NCI-H2107 treated with DMSO at 0.1 percent for 48 hours (cell line): Measurements from ENCODE around the gene CA11.
A peak's percentile ranks its signal among the peaks of the same experiment; 100 is the strongest.
"Not testable (repeated sequence)": the region's sequence is repeated elsewhere in the genome, so short reads cannot be mapped to it uniquely, and the experiment has no call there.

Experiments used
- DNase-seq: peaks from one replicate; lab custom pipeline; 2025; ENCODE audit not compliant: unreplicated experiment; lab: John Stamatoyannopoulos, UW

Gene CA11

GRCh38 chr19:48642862-48643261, 3.1 kb downstream of the CA11 start:
- no peak for DNase-seq

GRCh38 chr19:48641850-48642249, 4.1 kb downstream of the CA11 start:
- DNase-seq: no peak

- DNase-seq: no peak
Observed at GRCh38 chr19:48639483-48640375, 6.3 kb downstream of the CA11 start.

- DNase-seq: no peak
Observed at GRCh38 chr19:48638831-48639381, 7.1 kb downstream of the CA11 start.

- peak; percentile 85 for DNase-seq
Observed at GRCh38 chr19:48637948-48638830, 7.8 kb downstream of the CA11 start.

- DNase-seq: peak; percentile 99
Observed at GRCh38 chr19:48637449-48637947, 8.5 kb downstream of the CA11 start.

GRCh38 chr19:48636859-48637448, 9.0 kb downstream of the CA11 start, which contains the start of gene DBP:
Gene DBP (minus strand): TSS chr19:48637379. CDS start chr19:48636994, 385 bp downstream.
- DNase-seq: peak; percentile 39

GRCh38 chr19:48635966-48636858, 9.8 kb downstream of the CA11 start:
- DNase-seq: no peak

GRCh38 chr19:48635263-48635965, 10.6 kb downstream of the CA11 start:
- peak; percentile 14 for DNase-seq

GRCh38 chr19:48634424-48635262, 11.3 kb downstream of the CA11 start:
- DNase-seq: peak; percentile 86

- no peak for DNase-seq
Observed at GRCh38 chr19:48634036-48634342, 12.0 kb downstream of the CA11 start.

- no peak for DNase-seq
Observed at GRCh38 chr19:48633148-48634035, 12.6 kb downstream of the CA11 start.

GRCh38 chr19:48632692-48633147, 13.3 kb downstream of the CA11 start:
- no peak for DNase-seq

GRCh38 chr19:48632286-48632685, 13.7 kb downstream of the CA11 start:
- DNase-seq: not testable (repeated sequence)

GRCh38 chr19:48631225-48631624, 14.8 kb downstream of the CA11 start:
- DNase-seq: no peak

- DNase-seq: no peak
Observed at GRCh38 chr19:48630296-48631063, 15.5 kb downstream of the CA11 start.
